OCI-M2 (cell line): ENCODE measurements around the gene SLC30A2.
A peak's percentile ranks its signal among the peaks of the same experiment; 100 is the strongest.

Experiments used
- DNase-seq: peaks from one replicate; lab custom pipeline; 2025; ENCODE audit not compliant: unreplicated experiment; lab: John Stamatoyannopoulos, UW

Gene SLC30A2

GRCh38 chr1:26041978-26042377, 3.9 kb downstream of the SLC30A2 start:
- no peak for DNase-seq

GRCh38 chr1:26041401-26041800, 4.5 kb downstream of the SLC30A2 start:
- no peak for DNase-seq

GRCh38 chr1:26038904-26039303, 7.0 kb downstream of the SLC30A2 start:
- DNase-seq: no peak

- DNase-seq: no peak
Measured at GRCh38 chr1:26038477-26038876, 7.4 kb downstream of the SLC30A2 start.

GRCh38 chr1:26037904-26038303, 8.0 kb downstream of the SLC30A2 start:
- no peak for DNase-seq

- DNase-seq: no peak
Measured at GRCh38 chr1:26036756-26037281, 9.1 kb downstream of the SLC30A2 start.

GRCh38 chr1:26035959-26036755, 9.8 kb downstream of the SLC30A2 start:
- DNase-seq: peak; percentile 29

GRCh38 chr1:26035203-26035958, 10.5 kb downstream of the SLC30A2 start:
- peak; percentile 79 for DNase-seq

GRCh38 chr1:26034504-26035202, 11.3 kb downstream of the SLC30A2 start:
- DNase-seq: no peak

- no peak for DNase-seq
Measured at GRCh38 chr1:26032656-26033357, 13.1 kb downstream of the SLC30A2 start.

GRCh38 chr1:26031611-26032220, 14.2 kb downstream of the SLC30A2 start:
- DNase-seq: no peak

GRCh38 chr1:26031196-26031595, 14.7 kb downstream of the SLC30A2 start:
- DNase-seq: no peak

- no peak for DNase-seq
Measured at GRCh38 chr1:26029864-26030481, 15.9 kb downstream of the SLC30A2 start.

- DNase-seq: no peak
Measured at GRCh38 chr1:26029054-26029863, 16.7 kb downstream of the SLC30A2 start.

- no peak for DNase-seq
Measured at GRCh38 chr1:26028490-26028980, 17.4 kb downstream of the SLC30A2 start.

- DNase-seq: no peak
Measured at GRCh38 chr1:26027716-26028489, 18.0 kb downstream of the SLC30A2 start.

GRCh38 chr1:26025517-26025916, 20.4 kb downstream of the SLC30A2 start:
- DNase-seq: no peak

GRCh38 chr1:26025060-26025459, 20.9 kb downstream of the SLC30A2 start:
- DNase-seq: no peak
